HG03354 (cell line): ENCODE results near the gene SGPP1.
"Not testable (repeated sequence)": the region's sequence is repeated elsewhere in the genome, so short reads cannot be mapped to it uniquely, and the experiment has no call there.

Source experiments
- ATAC-seq: cut with Tn5 transposase; IDR thresholded peaks from one replicate; pipeline ENCODE4 v1.9.1; 2021; ENCODE audit warnings: mild to moderate bottlenecking; ENCODE audit not compliant: unreplicated experiment, poor library complexity, severe bottlenecking

The SGPP1 gene

GRCh38 chr14:63677891-63678379, 49.9 kb downstream of the SGPP1 start:
- no peak for ATAC-seq

- no peak for ATAC-seq
Measured at GRCh38 chr14:63676615-63677014, 51.2 kb downstream of the SGPP1 start.

DNA sequence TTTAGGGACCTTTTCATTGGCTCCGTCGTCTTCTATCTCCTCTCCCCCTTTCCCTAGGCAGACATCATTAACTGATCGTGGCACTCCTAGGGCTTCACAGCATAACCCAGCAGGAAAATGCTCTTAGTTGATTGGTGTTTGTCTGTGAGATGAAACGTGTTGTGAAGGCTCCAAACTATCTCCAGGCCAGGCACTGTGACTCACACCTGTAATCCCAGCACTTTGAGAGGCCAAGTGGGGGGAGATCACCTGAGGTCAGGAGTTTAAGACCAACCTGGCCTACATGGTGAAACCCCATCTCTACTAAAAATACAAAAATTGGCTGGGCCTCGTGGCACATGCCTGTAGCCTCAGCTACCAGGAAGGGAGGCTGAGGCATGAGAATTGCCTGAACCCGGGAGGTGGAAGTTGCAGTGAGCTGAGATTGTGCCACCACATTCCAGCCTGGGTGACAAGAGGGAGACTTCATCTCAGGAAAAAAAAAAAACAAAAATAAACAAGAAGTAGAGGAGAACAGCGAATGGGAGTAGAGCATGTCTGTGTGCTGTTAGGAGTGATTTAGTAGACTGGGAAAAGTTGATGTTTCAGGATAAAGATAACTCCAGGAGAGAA, 53.9 kb downstream of the SGPP1 start:
- ATAC-seq, result no peak

- no peak for ATAC-seq
Measured at GRCh38 chr14:63673255-63673654, 54.6 kb downstream of the SGPP1 start.

GRCh38 chr14:63672417-63673180, 55.3 kb downstream of the SGPP1 start:
- peak; percentile 92 for ATAC-seq

DNA sequence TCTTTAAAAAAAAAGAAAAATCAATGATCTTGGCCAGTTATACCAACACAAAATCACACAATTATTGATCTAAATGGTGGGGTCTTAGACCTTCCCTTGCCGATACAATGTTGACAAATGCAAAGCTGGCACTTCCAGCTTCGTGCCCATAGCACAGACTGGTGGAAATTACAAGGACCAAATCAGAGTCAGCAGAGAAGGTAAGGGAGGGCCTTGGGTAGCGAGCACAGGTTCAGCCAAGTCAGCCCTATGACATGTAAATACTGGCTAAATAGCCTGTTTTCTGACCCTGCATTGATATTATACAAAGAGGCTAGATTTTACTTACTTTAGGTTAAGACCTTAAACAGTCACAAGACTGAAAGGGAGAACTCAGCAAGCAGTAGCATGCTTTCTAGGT, 55.9 kb downstream of the SGPP1 start:
- ATAC-seq, result peak; percentile 22

- ATAC-seq, result peak; percentile 50
Measured at GRCh38 chr14:63670692-63671091, 57.2 kb downstream of the SGPP1 start.

DNA sequence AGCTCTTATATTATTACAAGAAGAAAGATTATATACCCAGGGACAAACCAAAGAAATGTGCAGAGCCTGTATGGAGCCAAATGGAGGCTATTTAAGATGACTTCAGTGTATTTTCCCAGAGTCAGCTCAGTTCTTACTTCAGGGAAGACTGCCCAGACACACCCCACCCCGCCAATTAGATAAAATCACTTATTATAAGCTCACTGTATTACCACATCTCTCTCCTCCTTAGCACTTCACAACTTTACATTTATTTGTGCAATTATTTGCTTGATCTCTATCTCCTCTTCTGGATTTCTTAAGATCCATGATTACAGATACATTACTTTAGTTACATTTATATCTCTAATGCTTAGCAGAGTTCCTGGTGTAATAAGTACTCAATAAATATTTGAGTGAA, 61.5 kb downstream of the SGPP1 start:
- no peak for ATAC-seq

DNA sequence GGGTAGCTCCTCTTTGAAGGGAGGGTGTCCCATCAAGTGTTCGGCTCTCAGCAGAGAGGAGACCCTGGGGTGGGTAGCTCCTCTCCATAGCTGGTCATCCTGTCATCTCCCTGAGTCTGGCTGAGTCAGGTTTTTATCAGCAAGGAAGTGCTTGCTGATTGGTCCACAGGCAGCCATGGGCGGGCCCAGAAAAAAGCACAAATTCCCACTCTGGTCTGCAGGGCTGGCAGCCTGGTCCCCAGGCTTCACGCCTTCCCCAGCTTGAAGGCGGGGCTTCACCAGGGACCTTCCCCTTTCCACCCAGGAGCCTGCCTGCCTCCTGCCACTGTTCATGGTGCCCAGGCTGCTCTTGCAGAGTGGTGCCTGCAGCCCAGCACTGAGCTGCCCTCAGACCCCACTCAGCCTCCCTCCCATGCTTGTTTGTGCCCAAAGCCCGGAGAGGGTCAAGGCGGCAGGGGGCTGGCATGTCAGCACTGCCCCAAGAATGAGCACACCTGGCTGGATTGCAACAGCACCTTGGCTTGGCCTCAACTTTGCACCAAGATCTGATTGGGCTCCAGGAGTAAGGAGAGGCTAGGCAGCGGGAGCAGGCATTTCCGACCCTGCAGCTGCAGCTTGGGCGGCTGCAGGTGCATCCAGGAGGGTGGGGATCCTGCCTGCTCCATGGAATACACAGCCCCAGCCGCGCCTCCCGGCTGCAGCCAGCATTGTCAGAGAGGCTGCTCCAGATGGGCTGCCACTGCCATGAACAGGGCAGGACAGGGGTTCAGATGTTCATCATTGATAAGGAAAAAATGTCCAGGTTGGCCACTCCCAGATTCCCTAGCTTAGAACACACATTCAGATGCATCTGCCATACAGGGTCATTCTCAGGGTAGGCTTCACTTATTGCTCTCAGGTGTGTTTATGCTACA, 64.2 kb downstream of the SGPP1 start:
- ATAC-seq, result no peak

- no peak for ATAC-seq
Measured at GRCh38 chr14:63662776-63663175, 65.1 kb downstream of the SGPP1 start.

- ATAC-seq, result not testable (repeated sequence)
Measured at GRCh38 chr14:63661881-63662280, 66.0 kb downstream of the SGPP1 start.

DNA sequence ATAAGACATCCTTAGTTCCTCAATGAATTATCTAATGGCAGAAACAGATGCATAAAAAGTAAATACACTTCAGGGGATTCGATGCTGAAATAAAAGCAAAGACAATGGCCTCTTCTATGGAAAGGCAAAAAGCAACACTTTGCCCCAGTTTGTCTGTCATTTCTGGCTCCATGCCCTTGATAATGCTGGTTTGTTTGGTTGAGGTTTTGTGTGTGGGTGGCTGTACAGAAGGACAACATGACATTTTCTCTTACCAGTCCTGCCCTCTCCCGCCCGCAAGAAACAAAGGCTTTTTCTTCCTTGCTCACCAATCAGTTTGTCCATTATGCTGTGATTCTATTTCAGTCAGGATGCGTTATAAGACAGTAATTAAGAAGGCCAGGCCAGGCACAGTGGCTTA, 68.1 kb downstream of the SGPP1 start:
- no peak for ATAC-seq

- ATAC-seq, result no peak
Measured at GRCh38 chr14:63656194-63656593, 71.7 kb downstream of the SGPP1 start.

DNA sequence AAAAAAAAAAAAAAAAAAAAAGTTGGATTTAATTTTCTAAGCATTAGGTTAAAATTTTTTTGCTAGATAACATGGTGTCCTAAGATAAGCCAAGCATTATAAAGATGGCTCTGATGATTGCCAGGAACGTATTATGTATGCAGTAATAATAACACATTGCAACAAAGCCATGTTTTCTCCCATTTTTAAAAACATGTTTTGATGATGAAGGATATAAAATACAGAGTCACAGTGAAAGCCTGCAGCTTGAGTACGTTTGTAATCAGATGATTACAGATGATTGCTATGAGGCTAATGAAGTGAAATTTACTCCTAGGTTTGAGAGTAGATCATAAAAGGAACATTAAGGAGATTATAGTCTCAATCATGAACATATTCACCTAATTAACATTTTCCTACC, 72.9 kb downstream of the SGPP1 start:
- no peak for ATAC-seq

- ATAC-seq, result no peak
Measured at GRCh38 chr14:63654346-63654745, 73.5 kb downstream of the SGPP1 start.

DNA sequence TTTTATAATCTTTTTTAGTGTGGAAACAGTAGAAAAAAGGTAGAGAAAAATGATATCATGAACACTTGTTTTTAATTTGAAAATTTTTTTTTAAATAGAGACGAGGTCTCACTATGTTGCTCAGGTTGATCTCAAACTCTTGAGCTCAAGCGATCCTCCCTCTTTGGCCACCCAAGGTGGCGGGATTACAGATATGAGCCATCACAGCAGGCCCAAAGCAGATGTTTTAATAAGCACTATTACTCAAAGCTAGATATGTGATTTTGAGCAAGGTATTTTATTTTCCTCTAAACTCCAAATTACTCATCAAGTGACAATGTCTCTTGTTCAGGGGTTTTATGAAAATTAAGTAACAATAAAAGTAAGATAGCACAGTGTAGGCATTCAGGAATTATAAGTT, 75.5 kb downstream of the SGPP1 start:
- ATAC-seq, result no peak

GRCh38 chr14:63650256-63650952, 77.5 kb downstream of the SGPP1 start:
- ATAC-seq, result peak; percentile 59

DNA sequence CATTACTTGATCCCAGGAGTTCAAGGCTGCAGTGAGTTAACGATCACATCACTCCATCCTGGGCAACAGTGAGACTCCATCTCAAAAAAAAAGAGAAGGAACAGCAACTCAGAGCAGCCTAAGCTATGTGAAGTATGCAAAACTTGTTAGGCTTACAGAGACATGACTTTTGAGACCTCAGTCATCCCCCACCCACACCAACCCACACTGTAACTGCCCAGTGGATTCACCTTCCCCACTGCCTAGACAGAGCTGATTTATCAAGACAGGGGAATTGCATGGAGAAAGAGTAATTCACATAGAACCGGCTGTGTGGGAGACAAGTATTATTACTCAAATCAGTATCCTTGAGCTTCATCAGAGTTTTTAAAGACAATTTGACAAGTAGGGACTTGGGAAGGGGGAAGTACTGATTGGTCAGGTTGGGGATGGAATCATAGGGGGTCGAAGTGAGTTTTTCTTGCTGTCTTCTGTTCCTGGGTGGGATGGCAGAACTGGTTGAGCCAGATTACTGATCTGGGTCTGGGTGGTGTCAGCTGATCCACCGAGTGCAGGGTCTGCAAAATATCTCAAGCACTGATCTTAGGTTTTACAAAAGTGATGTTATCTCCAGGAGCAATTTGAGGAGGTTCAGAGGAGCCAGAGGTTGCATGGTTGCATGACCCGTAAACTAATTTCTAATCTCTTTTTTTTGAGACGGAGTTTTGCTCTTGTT, 80.0 kb downstream of the SGPP1 start:
- ATAC-seq, result no peak

GRCh38 chr14:63644741-63645140, 83.1 kb downstream of the SGPP1 start:
- ATAC-seq, result no peak
